Kidney (tissue), 14 donors: ENCODE results near the gene TMEM30B. TPM values are rescaled to one million over a fixed set of nuclear protein-coding genes. Genes with fewer than 3 reads are reported as not detected.

Source experiments
- DNase-seq, 5 donors: peaks; one replicate each; pipeline ENCODE4 v3.0.0-alpha.2; 2013 to 2020
- FAIRE-seq: peaks from 2 replicates; lab custom pipeline; 2012; peaks lifted over from hg19 to GRCh38; lab: Jason Lieb, UNC
- H3K27ac ChIP-seq, 2 donors: one replicate each; pipeline ENCODE4 v1.7.0; 2013; ENCODE audit warnings: low read depth in 2 of 2, low read length in 2 of 2, inconsistent platforms in 1 of 2
- H3K27me3 ChIP-seq: one replicate; pipeline ENCODE4 v1.7.1; 2013; ENCODE audit warnings: low read length, inconsistent platforms; ENCODE audit not compliant: control insufficient read depth, insufficient read depth
- H3K36me3 ChIP-seq, 3 donors: one replicate each; pipeline versions ENCODE4 v1.7.0 to v1.7.1; 2013; ENCODE audit warnings: low read length in 3 of 3, control low read depth in 1 of 3, inconsistent platforms in 1 of 3; ENCODE audit not compliant: insufficient read depth in 3 of 3, control insufficient read depth in 2 of 3
- H3K4me1 ChIP-seq, 3 donors: one replicate each; pipeline versions ENCODE4 v1.7.0 to v1.7.1; 2013; ENCODE audit warnings: low read length in 3 of 3, inconsistent platforms in 1 of 3, low read depth in 1 of 3; ENCODE audit not compliant: control insufficient read depth in 2 of 3, insufficient read depth in 2 of 3
- H3K4me3 ChIP-seq, 3 donors: one replicate each; pipeline versions ENCODE4 v1.7.0 to v1.8.1; 2013; ENCODE audit warnings: low read length in 3 of 3, control low read depth in 1 of 3, inconsistent platforms in 1 of 3
- H3K9ac ChIP-seq, 3 donors: one replicate each; pipeline versions ENCODE4 v1.7.0 to v1.7.1; 2013; ENCODE audit warnings: low read length in 3 of 3, control low read depth in 1 of 3, inconsistent platforms in 1 of 3
- H3K9me3 ChIP-seq, 3 donors: one replicate each; pipeline versions ENCODE4 v1.7.0 to v1.7.1; 2013; ENCODE audit warnings: low read length in 3 of 3, control low read depth in 1 of 3, inconsistent platforms in 1 of 3; ENCODE audit not compliant: control insufficient read depth in 2 of 3, insufficient read depth in 1 of 3
- intact Hi-C: fragments of 100-400 bp; cut with DNase I; formaldehyde crosslinking; loops from one replicate; pipeline ENCODE4 v1.11.1; 2022
- polyA plus RNA-seq: library from polyadenylated mRNA; stranded (reverse); fragments of 350-450 nt; fragmentation: Illumina TruSeq; extraction: RNeasy Lipid Tissue Mini Kit (QIAGEN cat#74804); gene quantifications from one replicate; pipeline ENCODE4 v1.2.3, GENCODE V29; 2014; ENCODE audit warnings: low read depth, low replicate concordance; ENCODE audit not compliant: insufficient read depth
- total RNA-seq: library from RNA; stranded (reverse); fragmentation: NEBNext Ultra II Directional; extraction: Animal tissue kit (Norgen Biotek cat#: 25700); gene quantifications from one replicate; pipeline ENCODE4 v1.2.1, GENCODE V29; 2021
- TF ChIP-seq, protein P1 (sequence below): IDR thresholded peaks from 3 replicates; pipeline ENCODE4 v1.5.1; 2012; ENCODE audit warnings: mild to moderate bottlenecking, moderate library complexity, borderline replicate concordance; ENCODE audit not compliant: insufficient read depth; ENCODE audit errors: extremely low read depth
- donor health status: control.
- donor health status: control.
- donor health status: control.
- donor health status: control.
- donor health status: control.
- donor health status: DM: yes; HTN: yes; CAD: no.
- donor health status: Normal renal cell carcinoma (clear cell type).

TMEM30B gene
- total and polyA plus RNA-seq, 2 donors from 2014 or later: 9.4 to 20.4 TPM

DNA sequence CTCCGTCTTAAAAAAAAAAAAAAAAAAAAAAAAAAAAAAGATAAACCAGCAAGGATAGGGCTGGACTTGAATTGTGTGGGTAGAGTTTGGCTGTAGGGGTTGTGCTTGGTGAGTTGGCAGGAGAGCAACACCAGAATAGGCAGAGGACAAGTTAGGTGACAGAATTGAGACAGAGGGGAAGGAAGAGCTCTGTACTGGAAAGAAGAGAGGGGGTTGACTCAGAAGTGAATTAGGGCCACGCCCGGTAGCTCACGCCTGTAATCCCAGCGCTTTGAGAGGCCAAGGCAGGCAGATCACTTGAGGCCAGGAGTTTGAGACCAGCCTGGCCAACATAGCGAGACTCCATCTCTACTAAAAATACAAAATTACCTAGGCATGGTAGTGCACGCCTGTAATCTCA lies 6.1 kb upstream of the TMEM30B start:
- FAIRE-seq (no peak), DNase-seq (no peak)
- Histone ChIP-seq H3K27me3 (no peaks in the 10 kb centered on the region), H3K36me3 (no peaks in the 10 kb centered on the region), H3K9ac (no peak overlapping the region), H3K4me3 (no peak overlapping the region), H3K27ac (no peak overlapping the region), H3K4me1 (no peaks in the 10 kb centered on the region), H3K9me3 (no peaks in the 10 kb centered on the region)
- intact Hi-C loops: no loop called here
- TF ChIP-seq, protein P1, sequence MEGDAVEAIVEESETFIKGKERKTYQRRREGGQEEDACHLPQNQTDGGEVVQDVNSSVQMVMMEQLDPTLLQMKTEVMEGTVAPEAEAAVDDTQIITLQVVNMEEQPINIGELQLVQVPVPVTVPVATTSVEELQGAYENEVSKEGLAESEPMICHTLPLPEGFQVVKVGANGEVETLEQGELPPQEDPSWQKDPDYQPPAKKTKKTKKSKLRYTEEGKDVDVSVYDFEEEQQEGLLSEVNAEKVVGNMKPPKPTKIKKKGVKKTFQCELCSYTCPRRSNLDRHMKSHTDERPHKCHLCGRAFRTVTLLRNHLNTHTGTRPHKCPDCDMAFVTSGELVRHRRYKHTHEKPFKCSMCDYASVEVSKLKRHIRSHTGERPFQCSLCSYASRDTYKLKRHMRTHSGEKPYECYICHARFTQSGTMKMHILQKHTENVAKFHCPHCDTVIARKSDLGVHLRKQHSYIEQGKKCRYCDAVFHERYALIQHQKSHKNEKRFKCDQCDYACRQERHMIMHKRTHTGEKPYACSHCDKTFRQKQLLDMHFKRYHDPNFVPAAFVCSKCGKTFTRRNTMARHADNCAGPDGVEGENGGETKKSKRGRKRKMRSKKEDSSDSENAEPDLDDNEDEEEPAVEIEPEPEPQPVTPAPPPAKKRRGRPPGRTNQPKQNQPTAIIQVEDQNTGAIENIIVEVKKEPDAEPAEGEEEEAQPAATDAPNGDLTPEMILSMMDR: no peak

GRCh38 chr14:61285364-61285763 lies 4.2 kb upstream of the TMEM30B start:
- intact Hi-C loops: no loop called here
- H3K36me3 ChIP-seq: no peaks in the 10 kb centered on the region
- no peak overlapping the region for H3K27ac ChIP-seq
- TF ChIP-seq, protein P1: no peak
- H3K27me3 ChIP-seq: peaks cover 2% of the 10 kb centered on the region
- DNase-seq (no peak), FAIRE-seq (no peak)
- H3K4me3 ChIP-seq: no peak overlapping the region
- no peaks in the 10 kb centered on the region for H3K4me1 ChIP-seq
- H3K9me3 ChIP-seq: no peaks in the 10 kb centered on the region
- H3K9ac ChIP-seq: no peak overlapping the region

DNA sequence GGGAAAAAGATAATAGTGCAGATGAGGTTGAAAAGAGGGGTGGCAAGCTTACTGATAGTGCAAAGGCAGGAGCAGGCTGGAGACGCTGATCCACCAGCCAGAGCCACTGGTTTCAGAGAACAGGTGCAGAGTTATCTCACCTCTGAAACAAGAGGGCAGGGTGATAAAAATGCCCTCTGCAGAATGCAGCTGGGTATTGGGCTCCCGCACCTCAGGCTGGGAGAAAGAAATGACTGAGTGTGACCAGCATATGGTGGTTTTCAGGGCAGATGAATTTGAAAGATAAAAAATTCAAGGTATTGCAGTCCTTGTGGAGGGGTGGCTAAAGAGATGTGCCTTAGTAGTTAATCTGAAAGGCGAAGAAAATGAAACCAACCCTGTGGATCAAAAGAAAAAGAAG lies 2.9 kb upstream of the TMEM30B start:
- H3K27ac ChIP-seq: no peak overlapping the region
- intact Hi-C loops: no loop called here
- H3K27me3 ChIP-seq: peaks cover 7% of the 10 kb centered on the region
- no peak overlapping the region for H3K9ac ChIP-seq
- TF ChIP-seq, protein P1: no peak
- no peaks in the 10 kb centered on the region for H3K9me3 ChIP-seq
- no peak for DNase-seq
- no peaks in the 10 kb centered on the region for H3K36me3 ChIP-seq
- no peaks in the 10 kb centered on the region for H3K4me1 ChIP-seq
- FAIRE-seq: no peak
- H3K4me3 ChIP-seq: no peak overlapping the region

DNA sequence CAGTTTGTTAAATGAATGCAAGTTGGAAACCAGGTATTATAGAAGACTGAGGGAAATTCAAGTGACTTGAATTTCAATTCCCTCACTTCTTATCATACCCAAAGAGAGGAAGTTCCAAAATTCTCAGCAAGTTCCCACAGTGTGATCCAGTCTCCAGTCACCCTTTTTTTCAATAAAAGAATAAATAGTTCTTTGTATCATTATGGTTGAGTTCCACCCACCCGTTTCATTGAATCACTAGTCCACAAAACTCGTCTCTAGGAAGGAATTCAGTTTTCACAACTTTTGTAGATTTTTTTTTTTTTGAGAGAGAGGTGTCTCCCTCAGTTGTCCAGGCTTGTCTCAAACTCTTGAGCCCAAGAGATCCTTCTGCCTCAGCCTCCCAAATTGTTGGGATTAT lies 1.6 kb upstream of the TMEM30B start:
- Histone ChIP-seq H3K4me1 (no peaks in the 10 kb centered on the region), H3K4me3 (no peak overlapping the region), H3K27ac (no peak overlapping the region), H3K36me3 (no peaks in the 10 kb centered on the region), H3K9me3 (no peaks in the 10 kb centered on the region), H3K27me3 (peaks cover 7% of the 10 kb centered on the region), H3K9ac (no peak overlapping the region)
- intact Hi-C loops: no loop called here
- TF ChIP-seq, protein P1: no peak
- FAIRE-seq (no peak), DNase-seq (no peak)
